Astrocyte (in vitro differentiated cells and primary cell): Measurements from ENCODE around the gene PPM1F. TPM values are rescaled to one million over a fixed set of nuclear protein-coding genes. Genes with fewer than 3 reads are reported as not detected.

Experiments used
- DNase-seq: peaks from one replicate; pipeline ENCODE4 v3.0.0-alpha.2; 2010; ENCODE audit warnings: low read depth
- FAIRE-seq: peaks from 2 replicates; lab custom pipeline; 2011; peaks lifted over from hg19 to GRCh38; lab: Jason Lieb, UNC
- H2AFZ ChIP-seq: 2 replicates; pipeline ENCODE4 v1.6.0; 2012; ENCODE audit warnings: low read depth, low read length, inconsistent platforms
- H3K27ac ChIP-seq: 2 replicates; pipeline ENCODE4 v1.5.1; 2011; ENCODE audit warnings: low read depth, low read length, inconsistent platforms
- H3K27me3 ChIP-seq: 2 replicates; pipeline ENCODE4 v1.6.0; 2011; ENCODE audit warnings: low read length, inconsistent platforms; ENCODE audit not compliant: insufficient read depth
- H3K36me3 ChIP-seq: 2 replicates; pipeline ENCODE4 v1.5.1; 2011; ENCODE audit warnings: low read length, inconsistent platforms; ENCODE audit not compliant: insufficient read depth
- H3K4me1 ChIP-seq: 2 replicates; pipeline ENCODE4 v1.5.1; 2011; ENCODE audit warnings: low read length, inconsistent platforms; ENCODE audit not compliant: insufficient read depth
- H3K4me2 ChIP-seq: 2 replicates; pipeline ENCODE4 v1.6.0; 2012; ENCODE audit warnings: low read length, inconsistent platforms
- H3K4me3 ChIP-seq: 2 replicates; pipeline ENCODE4 v1.5.1; 2011; ENCODE audit warnings: low read depth, mild to moderate bottlenecking, low read length, inconsistent platforms; ENCODE audit not compliant: insufficient read depth
- H3K79me2 ChIP-seq: 2 replicates; pipeline ENCODE4 v1.6.0; 2012; ENCODE audit warnings: mild to moderate bottlenecking, low read length, inconsistent platforms; ENCODE audit not compliant: insufficient read depth
- H3K9ac ChIP-seq: 2 replicates; pipeline ENCODE4 v1.6.0; 2012; ENCODE audit warnings: mild to moderate bottlenecking, low read length, inconsistent platforms
- H3K9me3 ChIP-seq: 2 replicates; pipeline ENCODE4 v1.5.1; 2012; ENCODE audit warnings: low read depth, mild to moderate bottlenecking, low read length, inconsistent platforms; ENCODE audit not compliant: insufficient read depth
- H4K20me1 ChIP-seq: 2 replicates; pipeline ENCODE4 v1.6.0; 2012; ENCODE audit warnings: low read length, inconsistent platforms; ENCODE audit not compliant: insufficient read depth
- H3K27ac Mint-ChIP-seq: one replicate; pipeline ENCODE4 v1.8.0; 2021; ENCODE audit warnings: mild to moderate bottlenecking, mixed read lengths; ENCODE audit not compliant: unreplicated experiment
- H3K27me3 Mint-ChIP-seq: one replicate; pipeline ENCODE4 v1.8.0; 2021; ENCODE audit warnings: low read depth, mixed read lengths; ENCODE audit not compliant: unreplicated experiment
- H3K36me3 Mint-ChIP-seq: one replicate; pipeline ENCODE4 v1.8.0; 2021; ENCODE audit warnings: low read depth, mixed read lengths; ENCODE audit not compliant: unreplicated experiment
- H3K4me1 Mint-ChIP-seq: one replicate; pipeline ENCODE4 v1.8.0; 2021; ENCODE audit warnings: low read depth, mixed read lengths; ENCODE audit not compliant: unreplicated experiment
- H3K4me3 Mint-ChIP-seq: one replicate; pipeline ENCODE4 v1.8.0; 2021; ENCODE audit warnings: mild to moderate bottlenecking, moderate library complexity, mixed read lengths; ENCODE audit not compliant: unreplicated experiment
- H3K9me3 Mint-ChIP-seq: one replicate; pipeline ENCODE4 v1.8.0; 2021; ENCODE audit warnings: mild to moderate bottlenecking, mixed read lengths; ENCODE audit not compliant: unreplicated experiment
- CTCF ChIP-seq: IDR thresholded peaks from 2 replicates; pipeline ENCODE4 v1.5.1; 2011; ENCODE audit warnings: low read depth, mild to moderate bottlenecking, inconsistent platforms, low read length, moderate library complexity; ENCODE audit not compliant: insufficient read depth
- EZH2 ChIP-seq: IDR thresholded peaks from 2 replicates; pipeline ENCODE4 v1.6.1; 2012; ENCODE audit warnings: mild to moderate bottlenecking, low read length, inconsistent platforms; ENCODE audit not compliant: insufficient read depth
- total RNA-seq: library from RNA; stranded (reverse); gene quantifications from 2 replicates; pipeline ENCODE4 v1.2.1, GENCODE V29; 2021

Gene PPM1F
- total RNA-seq, 1 donor from 2014 or later: 27.9 TPM

DNA sequence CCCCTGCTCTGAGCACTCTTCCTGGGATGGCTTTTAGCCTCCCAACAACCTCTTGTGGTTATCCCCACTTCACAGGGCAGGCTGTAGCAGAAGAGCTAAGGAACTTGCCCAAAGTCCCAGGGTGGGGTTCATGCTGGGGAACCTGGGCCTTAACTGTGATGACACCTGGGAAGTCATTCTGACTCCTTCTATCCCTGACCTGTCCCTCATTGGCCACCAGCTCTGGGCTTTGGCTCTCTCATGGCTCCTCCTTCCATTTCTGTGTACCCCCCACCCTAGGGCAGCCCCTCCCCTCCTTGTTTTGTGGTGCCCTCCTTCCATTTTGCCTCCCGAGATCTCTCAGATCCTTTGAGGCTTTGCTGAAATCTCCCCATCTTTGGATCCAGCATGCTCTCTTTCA is 2.7 kb downstream of the PPM1F start:
- no peak overlapping the region for H3K4me2 ChIP-seq
- Mint-ChIP-seq H3K4me1 (peaks cover 25% of the 10 kb centered on the region), H3K27ac (peak overlapping the region; percentile 18), H3K36me3 (peaks cover 3% of the 10 kb centered on the region), H3K4me3 (no peak overlapping the region), H3K27me3 (no peaks in the 10 kb centered on the region), H3K9me3 (no peaks in the 10 kb centered on the region)
- FAIRE-seq (no peak), DNase-seq (no peak)
- no peaks in the 10 kb centered on the region for H3K9me3 ChIP-seq
- no peak overlapping the region for H3K9ac ChIP-seq
- H3K27ac ChIP-seq: no peak overlapping the region
- peaks cover 4% of the 10 kb centered on the region for H3K36me3 ChIP-seq
- no peaks in the 10 kb centered on the region for H3K27me3 ChIP-seq
- peaks cover 26% of the 10 kb centered on the region for H4K20me1 ChIP-seq
- peaks cover 21% of the 10 kb centered on the region for H3K4me1 ChIP-seq
- no peak overlapping the region for H3K4me3 ChIP-seq
- H3K79me2 ChIP-seq: peaks cover 50% of the 10 kb centered on the region
- TF ChIP-seq EZH2 (no peak), CTCF (no peak)
- H2AFZ ChIP-seq: no peak overlapping the region

DNA sequence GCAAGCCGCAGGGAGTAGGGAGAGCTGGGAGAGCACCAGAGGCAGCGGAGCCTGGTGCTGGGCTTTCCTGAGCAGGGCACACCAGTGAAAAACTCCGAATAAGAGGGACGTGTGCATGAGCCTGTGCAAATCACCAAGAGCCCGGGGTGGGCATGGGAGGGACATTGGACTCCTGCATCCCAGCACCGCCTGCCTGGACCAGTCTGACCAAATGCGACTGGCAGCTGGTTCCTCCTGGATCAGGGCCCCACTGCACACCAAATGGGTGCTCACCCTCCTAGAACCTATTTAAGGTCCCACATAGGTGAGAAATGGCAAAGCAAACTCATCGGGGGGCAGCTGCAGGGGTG is 3.1 kb downstream of the PPM1F start:
- H3K36me3 ChIP-seq: peaks cover 7% of the 10 kb centered on the region
- Mint-ChIP-seq H3K27me3 (no peaks in the 10 kb centered on the region), H3K4me1 (peaks cover 25% of the 10 kb centered on the region), H3K27ac (no peak overlapping the region), H3K36me3 (peaks cover 6% of the 10 kb centered on the region), H3K4me3 (no peak overlapping the region), H3K9me3 (no peaks in the 10 kb centered on the region)
- no peaks in the 10 kb centered on the region for H3K27me3 ChIP-seq
- no peak overlapping the region for H3K4me3 ChIP-seq
- no peak overlapping the region for H3K9ac ChIP-seq
- H3K79me2 ChIP-seq: peaks cover 50% of the 10 kb centered on the region
- FAIRE-seq (no peak), DNase-seq (no peak)
- no peak overlapping the region for H3K27ac ChIP-seq
- no peak overlapping the region for H3K4me2 ChIP-seq
- peaks cover 26% of the 10 kb centered on the region for H4K20me1 ChIP-seq
- H2AFZ ChIP-seq: no peak overlapping the region
- TF ChIP-seq EZH2: no peak
- no peak for TF ChIP-seq CTCF
- no peaks in the 10 kb centered on the region for H3K9me3 ChIP-seq
- H3K4me1 ChIP-seq: peaks cover 21% of the 10 kb centered on the region

GRCh38 chr22:21948824-21949568 is 3.7 kb downstream of the PPM1F start:
- H3K4me3 Mint-ChIP-seq: no peak overlapping the region
- no peaks in the 10 kb centered on the region for H3K9me3 Mint-ChIP-seq
- peaks cover 50% of the 10 kb centered on the region for H3K79me2 ChIP-seq
- no peak for TF ChIP-seq EZH2
- TF ChIP-seq CTCF: no peak
- H3K4me2 ChIP-seq: no peak overlapping the region
- peaks cover 21% of the 10 kb centered on the region for H3K4me1 ChIP-seq
- no peaks in the 10 kb centered on the region for H3K27me3 Mint-ChIP-seq
- no peak for FAIRE-seq
- H3K9me3 ChIP-seq: no peaks in the 10 kb centered on the region
- H3K27ac ChIP-seq: no peak overlapping the region
- DNase-seq: no peak
- no peaks in the 10 kb centered on the region for H3K27me3 ChIP-seq
- H3K36me3 Mint-ChIP-seq: peaks cover 8% of the 10 kb centered on the region
- H3K9ac ChIP-seq: no peak overlapping the region
- peaks cover 7% of the 10 kb centered on the region for H3K36me3 ChIP-seq
- no peak overlapping the region for H2AFZ ChIP-seq
- H3K27ac Mint-ChIP-seq: peak overlapping the region; percentile 63
- peaks cover 25% of the 10 kb centered on the region for H3K4me1 Mint-ChIP-seq
- H4K20me1 ChIP-seq: peaks cover 26% of the 10 kb centered on the region
- H3K4me3 ChIP-seq: no peak overlapping the region
